ENCODE results near the gene VEGFA. TPM values are rescaled to one million over a fixed set of nuclear protein-coding genes. Genes with fewer than 3 reads are reported as not detected.

The VEGFA gene
- total RNA-seq, 4 donors from 2014 or later: 36.2 to 91.3 (median 70.4) TPM

- no peak overlapping the region for H3K4me3 ChIP-seq (ENCODE audit: low read depth, poor library complexity, severe bottlenecking)
- TF ChIP-seq CTCF (IDR thresholded peaks at IDR 0.05) (no peak), POLR2A (IDR thresholded peaks at IDR 0.05) (no peak)
- no peak for DNase-seq (ENCODE audit: low spot score in 2 of 2)
- 91 to 92% methylated on average over 9 of the region's 9 CpGs for WGBS, 2 donors
- intact Hi-C loops (cut with DNase I; ENCODE audit: low total_unique reads): no loop called here
Observed at GRCh38 chr6:43823390-43823789, 53.4 kb downstream of the VEGFA start.

GRCh38 chr6:43823879-43824702 is 54.1 kb downstream of the VEGFA start:
- no peak overlapping the region for H3K4me3 ChIP-seq (ENCODE audit: low read depth, poor library complexity, severe bottlenecking)
- no peak for DNase-seq (ENCODE audit: low spot score in 2 of 2)
- intact Hi-C loops (cut with DNase I; ENCODE audit: low total_unique reads): no loop called here
- 52 to 67% methylated on average over 11 of the region's 11 CpGs for WGBS, 2 donors
- TF ChIP-seq CTCF (IDR thresholded peaks at IDR 0.05): no peak
- no peak for TF ChIP-seq POLR2A (IDR thresholded peaks at IDR 0.05)

- no peak overlapping the region for H3K4me3 ChIP-seq (ENCODE audit: low read depth, poor library complexity, severe bottlenecking)
- no peak for TF ChIP-seq POLR2A (IDR thresholded peaks at IDR 0.05)
- no peak for TF ChIP-seq CTCF (IDR thresholded peaks at IDR 0.05)
- DNase-seq (ENCODE audit: low spot score in 2 of 2): no peak
- 51 to 53% methylated on average over 2 of the region's 2 CpGs for WGBS, 2 donors
- intact Hi-C loops (cut with DNase I; ENCODE audit: low total_unique reads): no loop called here
Observed at GRCh38 chr6:43824703-43825064, 54.7 kb downstream of the VEGFA start.

GRCh38 chr6:43825187-43826115 is 55.4 kb downstream of the VEGFA start:
- H3K4me3 ChIP-seq (ENCODE audit: low read depth, poor library complexity, severe bottlenecking): no peak overlapping the region
- intact Hi-C loops (cut with DNase I; ENCODE audit: low total_unique reads): no loop called here
- no peak for DNase-seq (ENCODE audit: low spot score in 2 of 2)
- WGBS, 2 donors: 86 to 91% methylated on average over 13 to 16 of the region's 16 CpGs
- TF ChIP-seq CTCF (IDR thresholded peaks at IDR 0.05) (no peak), POLR2A (IDR thresholded peaks at IDR 0.05) (no peak)

GRCh38 chr6:43826730-43827129 is 56.7 kb downstream of the VEGFA start:
- WGBS, 2 donors: 85 to 91% methylated on average over 4 of the region's 4 CpGs

More at GRCh38 chr6:43826730-43827129, 56.7 kb downstream of the VEGFA start:
- no peak for DNase-seq (ENCODE audit: low spot score in 2 of 2)
- H3K4me3 ChIP-seq (ENCODE audit: low read depth, poor library complexity, severe bottlenecking): no peak overlapping the region
- intact Hi-C loops (cut with DNase I; ENCODE audit: low total_unique reads): no loop called here
- TF ChIP-seq POLR2A (IDR thresholded peaks at IDR 0.05): no peak
- no peak for TF ChIP-seq CTCF (IDR thresholded peaks at IDR 0.05)

Data from lower leg skin (tissue), 4 donors.